B cell (primary cell): Measurements from ENCODE around the gene FAM13C. TPM values are rescaled to one million over a fixed set of nuclear protein-coding genes. Genes with fewer than 3 reads are reported as not detected.
"Not testable (repeated sequence)": the region's sequence is repeated elsewhere in the genome, so short reads cannot be mapped to it uniquely, and the experiment has no call there.

ENCODE experiments used
- ATAC-seq: fragments of 200-7000 bp; cut with Tn5 transposase; one replicate; pipeline ENCODE4 v1.10.0; 2021; ENCODE audit warnings: low read depth, mild to moderate bottlenecking, moderate number of reproducible peaks, moderate library complexity
- CTCF ChIA-PET: fragments of 350-600 bp; sonication (Branson Sonifier 250); formaldehyde crosslinking; loops from one replicate; lab custom pipeline; 2021; ENCODE audit warnings: antibody characterized with exemption, inconsistent platforms; lab: Charles Lee
- POLR2A ChIA-PET: fragments of 350-600 bp; sonication (Branson Sonifier 250); formaldehyde crosslinking; loops from one replicate; lab custom pipeline; 2021; ENCODE audit warnings: antibody characterized with exemption; lab: Charles Lee
- DNase-seq: peaks from one replicate; pipeline ENCODE4 v3.0.0; 2013
- H2AFZ ChIP-seq: 2 replicates; pipeline ENCODE4 v1.6.1; 2012; ENCODE audit warnings: mild to moderate bottlenecking, low read depth, low read length; ENCODE audit not compliant: insufficient read depth, poor library complexity, severe bottlenecking
- H3K27ac ChIP-seq, 2 donors: 1 replicate in 1 of 2; 2 replicates in 1 of 2; pipeline ENCODE4 v1.5.1; 2012 to 2013; ENCODE audit warnings: low read length in 2 of 2, mild to moderate bottlenecking in 2 of 2, moderate library complexity in 1 of 2
- H3K27me3 ChIP-seq, 4 experiments: fragments of 200-600 bp in 1 of 4; sonication (generic) in 1 of 4; replicated peaks in 1 of 4; 1 replicate in 2 of 4; 2 replicates in 2 of 4; pipeline versions ENCODE4 v1.6.1 to v1.7.0; 2013 to 2016; ENCODE audit warnings: low read length in 3 of 4, mild to moderate bottlenecking in 2 of 4, mixed read lengths in 1 of 4, moderate library complexity in 1 of 4; ENCODE audit not compliant: insufficient read depth in 4 of 4, control insufficient read depth in 3 of 4; ENCODE audit errors: control extremely low read depth in 1 of 4
- H3K36me3 ChIP-seq, 2 experiments: replicated peaks in 1 of 2; 1 replicate in 1 of 2; 2 replicates in 1 of 2; pipeline versions ENCODE4 v1.6.1 to v1.7.1; 2013; ENCODE audit warnings: low read length in 1 of 2; ENCODE audit not compliant: insufficient read depth in 2 of 2, control insufficient read depth in 1 of 2; ENCODE audit errors: control extremely low read depth in 1 of 2, extremely low read depth in 1 of 2
- H3K4me1 ChIP-seq, 2 donors: fragments of 200-600 bp in 1 of 2; sonication (generic) in 1 of 2; 1 replicate in 1 of 2; 2 replicates in 1 of 2; pipeline versions ENCODE4 v1.5.1 to v1.6.1; 2013 to 2017; ENCODE audit warnings: low read length in 2 of 2; ENCODE audit not compliant: control insufficient read depth in 2 of 2, insufficient read depth in 2 of 2
- H3K4me2 ChIP-seq: replicated peaks from 2 replicates; pipeline ENCODE3; 2012; ENCODE audit warnings: mild to moderate bottlenecking, low read depth, low read length; ENCODE audit not compliant: poor library complexity, severe bottlenecking
- H3K4me3 ChIP-seq, 5 experiments: fragments of 200-600 bp in 1 of 5; sonication (generic) in 1 of 5; 1 replicate in 3 of 5; 2 replicates in 2 of 5; pipeline versions ENCODE4 v1.5.1 to v1.7.0; 2011 to 2016; ENCODE audit warnings: low read length in 4 of 5, mild to moderate bottlenecking in 4 of 5, low read depth in 2 of 5, control low read depth in 1 of 5, moderate library complexity in 1 of 5; ENCODE audit not compliant: insufficient read depth in 1 of 5; ENCODE audit errors: control extremely low read depth in 1 of 5, extremely low read depth in 1 of 5
- H3K79me2 ChIP-seq: fragments of 200-600 bp; sonication (generic); one replicate; pipeline ENCODE4 v1.6.0; 2016; ENCODE audit warnings: low read length; ENCODE audit not compliant: control insufficient read depth, insufficient read depth
- H3K9ac ChIP-seq: fragments of 200-600 bp; sonication (generic); 2 replicates; pipeline ENCODE4 v1.6.1; 2017; ENCODE audit warnings: mild to moderate bottlenecking, low read length, moderate library complexity
- H3K9me3 ChIP-seq, 3 donors: one replicate each; pipeline versions ENCODE4 v1.6.1 to v1.7.1; 2013; ENCODE audit warnings: low read length in 2 of 3; ENCODE audit not compliant: control insufficient read depth in 2 of 3, insufficient read depth in 1 of 3; ENCODE audit errors: control extremely low read depth in 1 of 3
- H4K20me1 ChIP-seq: 2 replicates; pipeline ENCODE4 v1.6.0; 2012; ENCODE audit warnings: mild to moderate bottlenecking, low read length; ENCODE audit not compliant: insufficient read depth, control insufficient read depth, poor library complexity, severe bottlenecking
- H3K27ac Mint-ChIP-seq: one replicate; pipeline ENCODE4 v1.8.0; 2021; ENCODE audit warnings: mixed read lengths
- H3K27me3 Mint-ChIP-seq: one replicate; pipeline ENCODE4 v1.8.0; 2021; ENCODE audit warnings: mixed read lengths
- H3K4me1 Mint-ChIP-seq: one replicate; pipeline ENCODE4 v1.8.0; 2021; ENCODE audit warnings: mixed read lengths
- H3K4me3 Mint-ChIP-seq: one replicate; pipeline ENCODE4 v1.8.0; 2021; ENCODE audit warnings: mixed read lengths
- H3K9me3 Mint-ChIP-seq: one replicate; pipeline ENCODE4 v1.8.0; 2022; ENCODE audit warnings: mixed read lengths; ENCODE audit not compliant: insufficient read depth
- CTCF ChIP-seq: fragments of 200-600 bp; IDR thresholded peaks from one replicate; pipeline ENCODE4 v1.8.0; 2022; ENCODE audit warnings: antibody characterized with exemption, mild to moderate bottlenecking
- EZH2 ChIP-seq: IDR thresholded peaks from 2 replicates; pipeline ENCODE4 v1.6.1; 2012; ENCODE audit warnings: borderline replicate concordance, low read depth, mild to moderate bottlenecking, moderate library complexity, low read length; ENCODE audit not compliant: insufficient read depth, poor library complexity, severe bottlenecking
- WGBS: methylation state at CpG from one replicate; pipeline ENCODE4 v1.1.5; 2013; ENCODE audit warnings: missing lambda C conversion rate; ENCODE audit not compliant: insufficient coverage; 5-methylcytosine and 5-hydroxymethylcytosine counted together
- intact Hi-C: fragments of 100-400 bp; cut with micrococcal nuclease; formaldehyde crosslinking; loops from one replicate; pipeline ENCODE4 v1.10.0; 2022
- polyA plus RNA-seq: library from polyadenylated mRNA; depleted of rRNA; stranded (reverse); fragments of >200 nt; gene quantifications from 2 replicates; pipeline ENCODE4 v1.2.3, GENCODE V29; 2012
- total RNA-seq, 2 donors: library from RNA; stranded (reverse); fragments of 120-200 nt in 1 of 2; gene quantifications; 1 replicate in 1 of 2; 2 replicates in 1 of 2; pipeline versions ENCODE4 v1.2.3 to v1.2.4, GENCODE V29; 2013 to 2022

Gene FAM13C
- total and polyA plus RNA-seq, 2 donors (not counting 1 experiment from before 2014, with no cell fraction given): not detected

GRCh38 chr10:59225211-59225610 lies 137.1 kb downstream of the FAM13C start:
- no peak overlapping the region for H2AFZ ChIP-seq
- no peaks in the 10 kb centered on the region for H3K36me3 ChIP-seq
- Mint-ChIP-seq H3K4me1 (no peaks in the 10 kb centered on the region), H3K27ac (no peak overlapping the region), H3K4me3 (no peak overlapping the region), H3K9me3 (no peaks in the 10 kb centered on the region), H3K27me3 (no peaks in the 10 kb centered on the region)
- H3K4me2 ChIP-seq: no peak overlapping the region
- DNase-seq: no peak
- H3K4me3 ChIP-seq: no peak overlapping the region
- ChIA-PET POLR2A (no interaction called here), CTCF (no interaction called here)
- intact Hi-C loops: no loop called here
- no peaks in the 10 kb centered on the region for H3K4me1 ChIP-seq
- TF ChIP-seq CTCF: no peak
- TF ChIP-seq EZH2: no peak
- H3K79me2 ChIP-seq: no peaks in the 10 kb centered on the region
- no peak for ATAC-seq
- no peak overlapping the region for H3K9ac ChIP-seq
- peaks cover 0 to 1% (median 0%) of the 10 kb centered on the region in 3 donors for H3K9me3 ChIP-seq
- no peaks in the 10 kb centered on the region for H4K20me1 ChIP-seq
- no peaks in the 10 kb centered on the region for H3K27me3 ChIP-seq
- H3K27ac ChIP-seq: no peak overlapping the region

GRCh38 chr10:59223597-59223996 lies 138.8 kb downstream of the FAM13C start:
- no CpG with 5 or more reads among the region's 2 CpGs for WGBS
- H3K9me3 ChIP-seq, H3K4me2 ChIP-seq, H3K4me3 ChIP-seq, H4K20me1 ChIP-seq, H3K4me1 ChIP-seq, CTCF ChIA-PET, H3K27ac Mint-ChIP-seq, H3K27me3 ChIP-seq, H3K79me2 ChIP-seq, intact Hi-C loops, H3K9ac ChIP-seq, POLR2A ChIA-PET, H3K9me3 Mint-ChIP-seq, H3K36me3 ChIP-seq, H3K4me3 Mint-ChIP-seq, H2AFZ ChIP-seq, H3K27ac ChIP-seq, H3K4me1 Mint-ChIP-seq, H3K27me3 Mint-ChIP-seq, ATAC-seq, DNase-seq: not testable (repeated sequence)
